Aorta (tissue), 5 donors: ENCODE data around the gene COQ6. TPM values are rescaled to one million over a fixed set of nuclear protein-coding genes. Genes with fewer than 3 reads are reported as not detected.
"Not testable (repeated sequence)": the region's sequence is repeated elsewhere in the genome, so short reads cannot be mapped to it uniquely, and the experiment has no call there.

ENCODE experiments used
- ATAC-seq: fragments of 200-7000 bp; cut with Tn5 transposase; one replicate; pipeline ENCODE4 v1.9.1; 2022; ENCODE audit warnings: moderate library complexity; ENCODE audit not compliant: low FRiP score
- DNase-seq, 2 donors: peaks; one replicate each; pipeline ENCODE4 v3.0.0-alpha.2; 2020
- H3K27ac ChIP-seq, 2 donors: one replicate each; pipeline ENCODE4 v1.5.1; 2013; ENCODE audit warnings: low read length in 2 of 2, mild to moderate bottlenecking in 2 of 2, moderate library complexity in 2 of 2, control low read depth in 1 of 2, inconsistent platforms in 1 of 2, low read depth in 1 of 2
- H3K27me3 ChIP-seq, 2 donors: one replicate each; pipeline ENCODE4 v1.6.1; 2013; ENCODE audit warnings: control low read depth in 1 of 2, low read length in 1 of 2, mild to moderate bottlenecking in 1 of 2, moderate library complexity in 1 of 2; ENCODE audit not compliant: insufficient read depth in 2 of 2, control insufficient read depth in 1 of 2
- H3K36me3 ChIP-seq, 2 donors: one replicate each; pipeline ENCODE4 v1.6.1; 2013; ENCODE audit warnings: control low read depth in 1 of 2, low read length in 1 of 2, mild to moderate bottlenecking in 1 of 2; ENCODE audit not compliant: insufficient read depth in 2 of 2, control insufficient read depth in 1 of 2
- H3K4me1 ChIP-seq, 2 donors: one replicate each; pipeline ENCODE4 v1.6.1; 2013; ENCODE audit warnings: low read length in 2 of 2, control low read depth in 1 of 2, mild to moderate bottlenecking in 1 of 2, moderate library complexity in 1 of 2; ENCODE audit not compliant: insufficient read depth in 2 of 2, control insufficient read depth in 1 of 2
- H3K4me3 ChIP-seq, 2 donors: one replicate each; pipeline ENCODE4 v1.5.1; 2013; ENCODE audit warnings: low read length in 2 of 2, control low read depth in 1 of 2, mild to moderate bottlenecking in 1 of 2
- H3K9me3 ChIP-seq: one replicate; pipeline ENCODE4 v1.6.1; 2013; ENCODE audit warnings: mild to moderate bottlenecking, low read length; ENCODE audit not compliant: control insufficient read depth
- WGBS, 2 donors: extraction: QIAGEN DNeasy Blood & Tissue Kit; methylation state at CpG; one replicate each; pipeline ENCODE4 v1.1.7; 2013; 5-methylcytosine and 5-hydroxymethylcytosine counted together
- intact Hi-C, 2 donors: fragments of 100-400 bp; cut with DNase I; formaldehyde crosslinking; loops; one replicate each; pipeline versions ENCODE4 v1.14.2 to v1.15.0; 2022
- polyA plus RNA-seq, 2 donors: library from polyadenylated mRNA; stranded (reverse); fragments of 200-250 nt; gene quantifications; one replicate each; pipeline ENCODE4 v1.2.3, GENCODE V29; 2013
- total RNA-seq, 2 donors: library from RNA; stranded (reverse); fragmentation: NEBNext Ultra II Directional; extraction: Animal tissue kit (Norgen Biotek cat#: 25700); gene quantifications; one replicate each; pipeline ENCODE4 v1.2.1, GENCODE V29; 2021
- donor health status: healthy with polysubstance abuse.
- donor health status: Bipolar disorder and iron deficiency.
- donor health status: DM: no; HTN: no; CAD: no.
- donor health status: DM: no; HTN: no; CAD: no.
- donor health status: DM: yes; HTN: yes; CAD: no.

The COQ6 gene
- total and polyA plus RNA-seq, 4 donors = 14.1 to 25.8 (median 19.5) TPM

DNA sequence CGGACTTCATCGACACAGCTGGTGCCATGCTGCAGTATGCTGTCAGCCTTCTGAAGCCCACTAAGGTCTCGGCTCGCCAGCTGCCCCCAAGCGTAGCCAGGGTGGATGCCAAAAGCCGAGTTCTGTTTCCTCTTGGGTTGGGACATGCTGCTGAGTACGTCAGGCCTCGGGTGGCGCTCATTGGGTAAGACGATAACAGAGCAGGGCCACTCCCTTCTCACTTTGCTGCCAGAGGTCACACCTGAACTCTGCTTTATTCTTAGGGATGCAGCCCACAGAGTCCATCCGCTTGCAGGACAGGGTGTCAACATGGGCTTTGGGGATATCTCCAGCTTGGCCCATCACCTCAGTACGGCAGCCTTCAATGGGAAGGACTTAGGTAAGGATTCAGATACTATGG lies 11.1 kb downstream of the COQ6 start:
- H3K9me3 ChIP-seq = no peaks in the 10 kb centered on the region
- no peaks in the 10 kb centered on the region for H3K4me1 ChIP-seq
- H3K27ac ChIP-seq = no peak overlapping the region
- WGBS, 2 donors = 92 to 93% methylated on average over 12 of the region's 12 CpGs
- peaks cover 4 to 20% of the 10 kb centered on the region in 2 donors for H3K36me3 ChIP-seq
- DNase-seq = no peak
- intact Hi-C loops = no loop called here
- ATAC-seq = no peak
- H3K27me3 ChIP-seq = no peaks in the 10 kb centered on the region
- H3K4me3 ChIP-seq = no peak overlapping the region

DNA sequence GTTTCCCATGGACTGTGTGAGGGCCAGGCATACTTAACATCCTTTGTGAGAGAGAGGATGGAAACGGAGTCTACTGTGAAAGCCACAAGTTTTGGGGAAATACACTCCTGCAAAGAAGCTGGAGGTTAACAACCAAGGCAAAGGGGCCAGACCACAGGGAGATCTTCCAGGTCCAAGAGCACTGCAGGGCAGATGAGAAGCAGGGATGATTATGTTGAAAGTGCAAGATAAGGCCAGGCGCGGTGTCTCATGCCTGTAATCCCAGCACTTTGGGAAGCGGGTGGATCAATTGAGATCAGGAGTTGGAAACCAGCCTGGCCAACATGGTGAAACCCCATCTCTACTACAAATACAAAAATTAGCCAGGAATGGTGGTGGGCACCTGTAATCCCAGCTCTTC lies 15.1 kb downstream of the COQ6 start:
- no peaks in the 10 kb centered on the region for H3K27me3 ChIP-seq
- 91 to 94% methylated on average over 4 of the region's 4 CpGs for WGBS, 2 donors
- intact Hi-C loops = no loop called here

DNA sequence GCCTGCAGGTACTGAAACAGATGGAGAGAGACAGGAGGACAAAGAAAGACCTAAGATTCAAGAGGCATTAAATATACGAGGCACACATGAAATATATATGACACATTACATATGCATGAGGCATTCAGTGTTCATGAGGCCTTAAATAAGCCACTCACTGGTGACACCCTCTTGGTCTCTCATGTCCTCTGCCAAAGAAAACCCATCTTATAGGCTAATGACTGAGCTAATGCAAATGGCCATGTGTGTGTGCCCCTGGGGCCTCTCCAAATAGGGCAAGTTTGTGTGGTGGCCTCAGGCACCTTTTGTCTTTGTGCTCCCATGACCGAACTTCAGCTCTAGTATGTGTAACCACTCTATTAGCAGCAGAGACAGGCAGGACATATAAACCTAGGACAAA lies 18.8 kb downstream of the COQ6 start:
- 90 to 92% methylated on average over 2 of the region's 2 CpGs for WGBS, 2 donors

More for the DNA sequence above, 15.1 kb downstream of the COQ6 start:
- H3K27ac ChIP-seq = no peak overlapping the region
- H3K9me3 ChIP-seq = no peaks in the 10 kb centered on the region
- no peak for DNase-seq
- peaks cover 7 to 15% of the 10 kb centered on the region in 2 donors for H3K36me3 ChIP-seq
- H3K4me1 ChIP-seq = no peaks in the 10 kb centered on the region
- no peak overlapping the region for H3K4me3 ChIP-seq
- ATAC-seq = no peak

DNA sequence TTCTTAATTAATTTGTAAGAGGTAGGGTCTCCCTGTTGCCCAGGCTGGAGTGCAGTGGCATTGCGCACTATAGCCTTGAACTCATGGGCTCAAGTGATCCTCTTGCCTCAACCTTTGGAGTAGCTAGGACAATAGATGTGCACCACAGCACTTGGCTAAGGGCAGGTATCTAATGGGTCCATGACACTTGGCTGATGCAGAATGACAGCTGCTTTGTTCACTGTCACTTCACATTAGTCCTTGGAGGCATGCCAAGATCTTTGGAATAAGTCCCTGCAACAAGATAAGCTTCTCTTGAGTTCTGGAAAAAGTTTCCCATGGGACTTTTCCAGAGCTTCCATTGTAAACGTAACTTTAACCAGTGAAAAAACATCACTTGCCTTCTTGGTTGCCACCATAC lies 23.4 kb downstream of the COQ6 start:
- ATAC-seq (no peak), DNase-seq (no peak)
- H3K27ac ChIP-seq = no peak overlapping the region
- intact Hi-C loops = no loop called here
- no peak overlapping the region for H3K4me3 ChIP-seq
- peaks cover 5 to 7% of the 10 kb centered on the region in 2 donors for H3K36me3 ChIP-seq
- H3K9me3 ChIP-seq = no peaks in the 10 kb centered on the region
- 51 to 60% methylated on average over 2 of the region's 2 CpGs for WGBS, 2 donors
- no peaks in the 10 kb centered on the region for H3K27me3 ChIP-seq
- H3K4me1 ChIP-seq = no peaks in the 10 kb centered on the region

More for the DNA sequence above, 18.8 kb downstream of the COQ6 start:
- no peak for DNase-seq
- Histone ChIP-seq H3K9me3 (no peaks in the 10 kb centered on the region), H3K36me3 (peaks cover 5 to 8% of the 10 kb centered on the region in 2 donors), H3K4me3 (no peak overlapping the region), H3K27ac (no peak overlapping the region), H3K27me3 (no peaks in the 10 kb centered on the region), H3K4me1 (no peaks in the 10 kb centered on the region)
- no peak for ATAC-seq
- intact Hi-C loops = no loop called here

DNA sequence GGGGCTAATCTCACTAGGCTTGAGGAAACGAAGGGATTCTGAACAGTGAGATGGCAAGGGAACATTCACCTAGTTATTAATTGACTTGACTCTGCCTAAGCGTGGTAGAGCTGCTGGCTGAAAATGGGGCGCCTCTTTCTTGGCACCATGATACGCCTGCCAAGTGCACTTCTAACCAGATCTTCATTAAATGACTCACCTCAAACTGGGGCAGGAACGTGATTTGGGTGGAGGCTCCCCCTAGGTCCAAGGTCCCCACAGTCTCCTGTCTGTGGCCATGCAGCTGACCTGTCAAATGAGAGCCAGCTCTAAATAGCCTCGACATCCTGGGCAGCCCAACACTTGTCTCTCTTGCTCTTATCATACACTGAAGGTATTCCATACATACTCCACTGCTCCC lies 26.0 kb downstream of the COQ6 start:
- intact Hi-C loops = no loop called here
- Histone ChIP-seq H3K9me3 (no peaks in the 10 kb centered on the region), H3K4me3 (no peak overlapping the region), H3K27ac (no peak overlapping the region), H3K4me1 (no peaks in the 10 kb centered on the region), H3K36me3 (no peaks in the 10 kb centered on the region), H3K27me3 (no peaks in the 10 kb centered on the region)
- 84% methylated on average over 6 of the region's 6 CpGs for WGBS, 2 donors
- no peak for DNase-seq
- ATAC-seq = no peak

DNA sequence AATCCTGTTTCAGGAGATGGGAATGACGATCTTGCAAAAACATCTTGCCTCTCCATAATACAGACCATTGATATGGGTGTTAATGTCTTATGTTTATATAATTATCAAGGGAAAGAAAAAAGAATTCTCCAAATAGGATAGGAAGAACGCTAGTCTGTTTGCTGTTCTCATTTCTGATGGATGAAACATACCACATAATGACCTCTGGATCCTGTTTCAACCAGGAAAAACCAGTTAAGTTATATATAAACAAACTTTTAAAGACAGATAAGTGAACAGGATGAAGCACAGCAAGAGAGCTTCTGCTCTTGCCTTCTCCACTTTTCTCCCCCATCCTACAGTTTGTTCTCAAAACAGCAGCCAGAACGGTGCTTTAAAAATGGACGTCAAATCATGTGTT lies 27.8 kb downstream of the COQ6 start:
- H3K4me3 ChIP-seq = no peak overlapping the region
- no peak for ATAC-seq
- intact Hi-C loops = no loop called here
- no peaks in the 10 kb centered on the region for H3K9me3 ChIP-seq
- DNase-seq = no peak
- no peaks in the 10 kb centered on the region for H3K4me1 ChIP-seq
- no peaks in the 10 kb centered on the region for H3K36me3 ChIP-seq
- no peak overlapping the region for H3K27ac ChIP-seq
- no peaks in the 10 kb centered on the region for H3K27me3 ChIP-seq
- WGBS, 2 donors = 56 to 57% methylated on average over 4 of the region's 4 CpGs

DNA sequence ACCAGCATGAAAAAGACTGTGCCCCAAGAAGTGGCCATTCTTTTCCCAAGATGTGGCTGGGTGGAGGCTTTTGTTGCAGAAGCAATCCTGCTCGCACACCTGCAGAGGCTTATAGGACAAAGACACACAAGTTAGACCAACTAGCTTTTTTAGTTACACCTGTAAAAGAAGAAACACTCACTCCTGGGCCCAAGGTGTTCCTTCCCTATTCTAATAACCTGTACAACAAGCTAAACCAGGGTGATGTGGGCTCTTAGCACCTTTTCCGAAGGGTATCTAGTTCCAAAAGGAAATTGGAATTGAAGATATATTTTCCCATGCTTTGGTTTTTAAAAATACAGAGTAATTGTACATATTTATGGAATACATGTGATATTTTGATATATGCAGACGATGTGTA lies 38.0 kb downstream of the COQ6 start:
- Histone ChIP-seq H3K36me3 (peaks cover 7% of the 10 kb centered on the region in 2 donors), H3K27me3 (no peaks in the 10 kb centered on the region), H3K4me1 (no peaks in the 10 kb centered on the region), H3K27ac (no peak overlapping the region), H3K9me3 (no peaks in the 10 kb centered on the region), H3K4me3 (no peak overlapping the region)
- no peak for ATAC-seq
- no peak for DNase-seq
- 91 to 92% methylated on average over 3 of the region's 3 CpGs for WGBS, 2 donors
- intact Hi-C loops = no loop called here

DNA sequence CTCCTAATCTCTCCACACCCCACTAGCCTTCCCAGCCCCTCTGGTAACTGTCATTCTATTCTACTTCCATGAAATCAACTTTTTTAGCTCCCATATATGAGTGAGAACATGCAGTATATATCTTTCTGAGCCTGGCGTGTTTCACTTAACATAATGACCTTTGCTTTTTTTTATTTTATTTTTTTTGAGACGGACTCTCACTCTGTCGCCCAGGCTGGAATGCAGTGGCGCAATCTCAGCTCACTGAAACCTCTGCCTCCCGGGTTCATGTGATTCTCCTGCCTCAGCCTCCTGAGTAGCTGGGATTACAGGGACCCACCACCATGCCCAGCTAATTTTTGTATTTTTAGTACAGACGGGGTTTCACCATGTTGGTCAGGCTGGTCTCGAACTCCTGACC lies 38.6 kb downstream of the COQ6 start:
- H3K4me1 ChIP-seq, H3K4me3 ChIP-seq, H3K9me3 ChIP-seq, intact Hi-C loops, DNase-seq, H3K36me3 ChIP-seq, H3K27me3 ChIP-seq, H3K27ac ChIP-seq, ATAC-seq: not testable (repeated sequence)
- WGBS, 2 donors = 71 to 75% methylated on average over 5 to 7 of the region's 7 CpGs

DNA sequence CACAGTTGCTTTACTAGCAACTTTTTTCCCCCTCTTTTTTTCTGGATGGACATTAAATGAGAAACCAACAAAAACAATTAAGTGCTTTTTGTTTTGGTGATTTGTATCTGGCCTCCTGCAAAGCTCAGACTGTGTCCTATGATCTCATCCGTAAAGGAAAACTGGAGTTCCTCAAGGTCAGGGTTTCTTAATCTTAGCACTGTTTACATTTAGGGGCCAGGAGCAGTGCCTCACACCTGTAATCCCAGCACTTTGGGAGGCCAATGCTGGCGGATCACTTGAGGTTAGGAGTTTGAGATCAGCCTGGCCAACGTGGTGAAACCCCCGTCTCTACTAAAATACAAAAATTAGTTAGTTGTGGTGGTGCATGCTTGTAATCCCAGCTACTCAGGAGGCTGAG lies 41.0 kb downstream of the COQ6 start:
- intact Hi-C loops = no loop called here
- Histone ChIP-seq H3K27me3 (no peaks in the 10 kb centered on the region), H3K9me3 (no peaks in the 10 kb centered on the region), H3K4me1 (no peaks in the 10 kb centered on the region), H3K4me3 (no peak overlapping the region), H3K36me3 (peaks cover 5 to 7% of the 10 kb centered on the region in 2 donors), H3K27ac (no peak overlapping the region)
- DNase-seq (no peak), ATAC-seq (no peak)
- 73 to 78% methylated on average over 4 of the region's 4 CpGs for WGBS, 2 donors
